ENCODE measurements around the gene LUC7L2.
"Not testable (repeated sequence)": the region's sequence is repeated elsewhere in the genome, so short reads cannot be mapped to it uniquely, and the experiment has no call there.

Gene LUC7L2

DNA sequence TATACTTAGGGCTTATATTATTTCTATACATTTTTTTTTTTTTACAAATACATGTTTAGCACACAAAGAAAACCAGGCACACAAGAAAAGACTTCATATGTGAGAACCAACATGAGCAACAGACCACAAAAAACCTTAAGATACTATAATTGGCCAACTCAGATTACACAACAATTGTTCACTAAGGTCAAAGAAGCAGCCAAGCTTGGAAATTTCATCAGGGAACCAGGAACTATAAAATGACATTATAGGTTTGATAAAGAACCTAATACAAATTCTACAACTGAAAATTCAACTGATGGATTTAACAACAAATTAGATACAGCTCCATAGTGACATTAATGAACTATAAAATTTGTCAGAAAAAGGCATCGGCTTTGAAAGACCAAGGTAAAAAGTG, 4.4 kb upstream of the LUC7L2 start:
- no peak for DNase-seq (ENCODE audit: low read depth in 2 of 2, low spot score in 1 of 2)

DNA sequence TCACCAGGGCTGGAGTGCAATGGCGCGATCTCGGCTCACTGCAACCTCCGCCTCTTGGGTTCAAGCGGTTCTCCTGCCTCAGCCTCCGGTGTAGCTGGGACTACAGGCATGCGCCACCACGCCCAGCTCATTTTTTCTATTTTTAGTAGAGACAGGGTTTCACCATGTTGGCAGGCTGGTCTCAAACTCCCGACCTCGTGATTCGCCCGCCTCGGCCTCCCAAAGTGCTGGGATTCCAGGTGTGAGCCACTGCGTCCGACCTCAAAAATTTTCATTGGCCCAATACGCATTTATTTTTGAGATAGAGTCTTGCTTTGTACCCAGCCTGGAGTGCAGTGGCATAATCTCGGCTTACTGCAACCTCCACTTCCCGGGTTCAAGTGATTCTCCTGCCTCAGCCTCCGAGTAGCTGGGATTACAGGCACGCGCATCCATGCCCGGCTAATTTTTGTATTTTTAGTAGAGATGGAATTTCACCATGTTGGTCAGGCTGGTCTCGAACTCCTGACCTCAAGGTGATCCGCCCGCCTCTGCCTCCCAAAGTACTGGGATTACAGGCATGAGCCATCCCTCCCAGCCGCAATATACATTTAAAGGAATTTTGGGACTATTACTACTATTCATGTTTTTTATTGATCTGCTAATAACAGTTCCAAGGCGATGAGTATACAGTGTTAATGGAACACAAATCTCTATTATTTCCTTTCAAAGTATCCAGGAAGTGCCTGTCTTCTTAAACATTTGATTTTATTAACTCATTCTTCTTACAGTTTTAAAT, 1.8 kb upstream of the LUC7L2 start:
- DNase-seq (ENCODE audit: low read depth in 2 of 2, low spot score in 1 of 2): not testable (repeated sequence)

DNA sequence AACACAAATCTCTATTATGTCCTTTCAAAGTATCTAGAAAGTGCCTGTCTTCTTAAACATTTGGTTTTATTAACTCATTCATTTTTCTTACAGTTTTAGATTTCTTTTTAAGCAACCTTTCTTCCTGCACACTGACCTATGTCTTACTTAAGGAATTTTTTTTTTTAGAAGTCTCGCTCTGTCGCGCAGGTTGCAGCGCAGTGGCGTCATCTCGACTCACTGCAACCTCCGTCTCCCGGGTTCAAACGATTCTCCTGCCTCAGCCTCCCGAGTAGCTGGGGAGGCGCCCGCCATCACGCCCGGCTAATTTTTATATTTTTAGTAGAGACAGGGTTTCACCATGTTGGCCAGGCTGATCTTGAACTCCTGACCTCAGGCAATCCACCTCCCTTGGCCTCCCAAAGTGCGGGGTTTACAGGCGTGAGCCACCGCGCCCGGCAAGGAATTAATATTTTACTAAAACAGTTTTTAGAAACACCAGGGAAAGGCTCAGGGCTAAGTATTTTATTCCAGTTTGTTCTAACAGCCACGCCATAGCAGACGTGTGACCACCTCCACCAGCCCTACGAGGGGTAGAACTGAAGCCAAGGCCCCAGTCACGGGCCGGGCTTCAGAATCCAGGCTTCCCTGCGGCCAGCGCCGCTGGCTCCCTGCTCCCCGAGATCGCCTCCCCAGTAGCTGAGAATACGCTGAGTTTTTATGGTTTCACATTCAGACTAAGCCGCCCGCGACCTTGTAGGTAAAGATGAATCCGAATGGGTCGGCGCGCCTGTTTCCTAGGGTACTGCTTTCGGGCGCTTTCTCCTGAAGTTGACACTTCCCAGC, 941 bp upstream of the LUC7L2 start:
- no peak for DNase-seq (ENCODE audit: low read depth in 2 of 2, low spot score in 1 of 2)

DNA sequence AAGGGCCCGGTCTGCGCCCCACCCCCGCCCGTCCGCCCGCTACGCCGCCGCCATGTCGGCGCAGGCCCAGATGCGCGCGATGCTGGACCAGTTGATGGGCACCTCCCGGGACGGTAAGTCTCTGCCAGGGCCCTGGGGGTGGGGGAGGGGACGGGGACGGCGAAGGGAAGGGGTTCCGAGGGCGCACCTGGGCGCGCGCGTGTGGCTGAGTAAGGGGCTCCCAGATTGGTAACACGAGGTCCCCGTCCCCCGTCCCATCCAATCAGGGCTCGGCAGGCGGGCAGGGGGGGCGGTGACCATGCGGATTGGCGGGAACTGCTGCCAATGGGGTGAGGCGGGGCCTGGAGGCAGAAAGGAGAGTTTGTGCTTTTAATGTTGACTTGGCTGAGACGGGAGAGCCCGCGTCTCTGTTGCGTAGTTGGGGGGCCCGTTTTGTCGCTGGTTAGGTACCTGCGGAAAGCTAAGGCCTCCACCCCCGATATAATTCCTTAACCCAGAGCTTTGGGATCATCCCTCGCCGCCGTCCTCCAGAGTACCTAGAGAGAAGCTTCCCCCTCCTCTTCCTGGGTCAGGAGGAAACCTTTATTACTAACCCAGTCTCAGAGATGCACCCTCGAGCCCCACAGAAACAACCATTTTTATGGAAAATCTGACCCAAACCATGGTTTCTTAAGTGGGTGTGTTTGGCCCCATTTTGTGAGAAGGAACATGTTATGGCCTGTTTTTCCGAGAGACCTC, 685 bp downstream of the LUC7L2 start:
- DNase-seq (ENCODE audit: low read depth in 2 of 2, low spot score in 1 of 2): peak; percentile 88 to 97

DNA sequence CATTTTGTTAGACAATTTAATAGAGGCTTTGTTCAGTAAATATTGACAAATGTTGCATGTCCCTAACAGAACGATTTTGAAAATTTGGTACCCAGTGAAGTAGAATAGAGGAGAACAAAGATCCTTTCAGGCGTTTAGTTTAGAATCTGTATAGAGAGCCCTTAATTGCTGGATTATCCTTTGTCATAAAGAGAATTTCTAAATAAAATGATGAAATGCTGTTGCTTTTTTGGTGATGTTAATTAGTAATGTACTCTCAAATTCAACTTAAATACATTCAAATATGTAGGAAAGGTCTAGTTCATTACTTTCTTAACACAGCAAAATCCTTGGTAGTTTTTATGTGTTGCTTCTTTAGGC, 1.2 kb downstream of the LUC7L2 start:
- no peak for DNase-seq (ENCODE audit: low read depth in 2 of 2, low spot score in 1 of 2)

DNA sequence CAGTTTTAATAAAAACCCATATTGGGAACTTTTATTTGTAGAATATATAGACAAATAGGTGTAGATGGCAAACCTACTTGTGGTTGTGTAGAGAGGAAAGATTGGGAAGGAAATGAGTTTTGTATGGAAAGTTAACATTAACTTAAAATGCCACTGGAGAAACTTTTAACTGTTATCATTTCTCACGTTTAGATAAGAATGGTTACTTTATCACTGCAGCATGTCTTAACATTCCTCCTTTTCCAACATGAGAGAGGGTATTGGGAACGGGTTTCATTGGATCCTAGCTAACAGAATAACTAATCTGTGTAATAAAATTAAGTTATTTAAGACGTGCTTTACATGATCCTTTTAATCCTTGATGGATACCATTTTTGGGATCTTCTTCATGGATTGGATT, 1.8 kb downstream of the LUC7L2 start:
- no peak for DNase-seq (ENCODE audit: low read depth in 2 of 2, low spot score in 1 of 2)

DNA sequence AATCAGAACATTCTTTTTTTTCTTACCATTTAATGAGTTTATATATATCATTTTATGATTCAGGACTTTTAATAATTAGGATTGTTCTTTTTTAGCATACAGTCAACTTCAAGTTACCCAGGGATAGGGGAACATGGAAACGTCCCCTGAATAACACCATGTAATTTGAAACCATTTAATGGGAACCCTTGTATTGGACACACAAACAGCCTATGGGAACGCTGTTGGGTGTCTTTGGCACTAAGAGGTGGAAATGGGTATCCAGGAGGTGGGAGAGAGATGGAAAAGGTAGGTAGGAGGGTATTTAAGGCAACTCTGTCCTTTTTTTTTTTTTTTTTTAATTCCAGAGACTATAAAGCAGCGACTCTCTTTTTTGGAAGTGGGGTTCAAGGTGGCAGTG, 2.6 kb downstream of the LUC7L2 start:
- DNase-seq (ENCODE audit: low read depth in 2 of 2, low spot score in 1 of 2): no peak

DNA sequence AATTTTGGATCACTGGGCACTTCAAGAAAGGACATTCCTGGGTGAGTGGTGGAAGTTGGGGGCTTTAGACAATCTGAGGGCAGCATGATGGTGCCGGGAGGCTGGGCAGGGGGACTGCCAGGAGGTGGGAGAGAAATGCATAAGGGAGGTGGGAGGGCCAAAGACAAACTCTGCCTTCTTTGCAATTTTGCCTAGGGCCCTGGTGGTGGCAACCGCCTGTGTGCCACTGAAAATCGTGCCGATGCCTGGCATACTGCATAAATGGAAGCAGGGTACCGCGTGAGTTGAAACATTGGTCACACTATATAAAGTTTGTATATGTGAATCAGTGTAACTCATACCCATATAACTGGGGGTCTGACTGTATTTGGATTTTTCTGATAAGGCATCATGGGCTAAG, 3.3 kb downstream of the LUC7L2 start:
- DNase-seq (ENCODE audit: low read depth in 2 of 2, low spot score in 1 of 2): no peak

DNA sequence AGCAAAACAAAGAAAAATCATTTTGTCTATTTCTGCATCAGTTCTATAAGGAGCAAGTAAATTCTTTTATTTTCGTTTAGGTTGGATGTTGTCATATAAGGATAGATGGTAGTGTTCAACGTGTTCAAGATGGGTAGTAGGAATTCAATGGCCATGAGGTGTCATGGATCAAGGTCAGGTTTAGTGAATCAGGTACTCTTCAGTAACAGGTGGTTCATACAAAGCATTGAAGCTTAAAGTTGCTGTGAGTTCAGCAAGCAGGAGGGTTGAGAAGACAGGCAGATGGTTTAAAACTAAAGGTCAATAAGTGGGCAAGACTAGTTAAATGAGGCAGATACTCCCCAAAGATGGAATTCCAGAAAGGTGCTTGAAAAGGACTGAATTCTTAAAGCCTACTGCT, 5.6 kb downstream of the LUC7L2 start:
- DNase-seq (ENCODE audit: low read depth in 2 of 2, low spot score in 1 of 2): no peak

DNA sequence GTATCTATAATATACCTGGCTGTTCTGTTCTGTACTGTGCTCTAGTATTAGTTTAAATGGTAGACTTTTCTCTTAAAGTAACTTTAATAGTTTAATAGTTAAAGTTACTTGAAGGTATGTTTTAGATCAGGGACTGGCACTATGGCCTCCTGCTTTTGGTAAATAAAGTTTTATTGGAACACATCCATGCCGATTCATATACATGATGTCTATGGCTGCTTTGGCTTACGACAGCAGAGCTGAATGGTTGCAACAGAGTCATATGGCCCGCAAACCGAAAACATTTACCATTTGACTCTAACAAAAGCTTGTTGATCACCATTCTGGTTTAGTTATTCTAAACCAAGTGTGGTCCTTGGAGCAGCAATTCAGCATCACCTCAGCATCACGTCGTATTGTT, 6.7 kb downstream of the LUC7L2 start:
- DNase-seq (ENCODE audit: low read depth in 2 of 2, low spot score in 1 of 2): no peak

DNA sequence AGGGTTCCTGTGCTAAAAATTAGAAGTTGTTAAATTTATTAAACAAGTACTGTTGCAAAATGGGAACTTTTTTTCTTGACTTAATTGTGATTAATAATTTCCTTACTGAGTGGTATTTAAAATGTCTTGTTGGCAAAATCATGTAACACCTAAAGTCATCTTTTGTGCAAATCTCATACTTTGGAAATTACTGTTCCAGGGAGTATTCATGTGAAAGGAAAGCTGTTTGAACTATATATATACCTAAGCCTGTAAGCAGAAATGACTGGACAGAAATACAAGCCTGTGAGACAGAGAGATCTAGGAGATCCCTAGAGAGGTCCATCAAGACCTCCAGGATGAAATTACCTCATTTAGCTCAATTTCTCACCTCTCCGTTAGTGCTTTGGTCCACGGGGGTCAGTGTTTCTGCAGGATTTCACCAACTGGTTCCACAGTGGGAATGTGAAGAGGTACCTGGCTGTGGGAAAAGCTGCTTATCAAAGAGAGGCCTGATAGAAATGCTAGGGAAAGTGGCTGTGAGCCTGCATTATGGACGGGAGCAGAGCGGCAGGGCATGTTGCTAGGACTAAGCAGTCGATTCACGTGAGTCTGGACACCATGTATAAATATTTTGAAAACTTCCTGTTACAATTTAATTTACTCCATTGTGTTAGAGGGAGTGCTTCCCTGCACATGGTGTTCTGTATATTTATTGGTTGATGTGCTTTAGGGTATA, 7.9 kb downstream of the LUC7L2 start:
- no peak for DNase-seq (ENCODE audit: low read depth in 2 of 2, low spot score in 1 of 2)

DNA sequence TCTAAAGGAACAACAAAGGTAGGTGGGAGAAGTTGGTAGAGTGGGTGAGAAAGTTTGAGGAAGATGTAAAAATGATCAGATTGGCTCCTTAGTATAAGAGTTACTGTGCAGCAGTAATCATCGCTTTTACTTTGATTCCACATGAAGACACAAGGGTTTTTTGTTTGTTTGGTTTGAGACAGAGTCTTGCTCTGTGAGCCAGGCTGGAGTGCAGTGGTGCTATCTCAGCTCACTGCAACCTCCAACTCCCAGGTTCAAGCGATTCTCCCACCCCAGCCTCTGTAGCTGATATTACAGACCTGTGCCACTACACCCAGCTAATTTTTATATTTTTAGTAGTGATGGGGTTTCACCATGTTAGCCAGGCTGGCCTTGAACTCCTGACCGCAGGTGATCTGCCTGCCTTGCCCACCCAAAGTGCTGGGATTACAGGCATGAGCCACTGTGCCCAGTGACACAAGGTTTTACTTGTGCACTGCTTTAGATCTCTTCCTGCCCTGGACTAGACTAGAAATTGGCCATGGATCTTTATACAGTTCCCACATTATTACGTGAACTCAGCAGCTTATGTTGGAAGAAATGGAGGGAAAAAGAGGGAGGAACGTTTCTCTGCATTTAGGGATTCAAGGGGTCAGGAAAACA, 10.7 kb downstream of the LUC7L2 start:
- DNase-seq (ENCODE audit: low read depth in 2 of 2, low spot score in 1 of 2): no peak

DNA sequence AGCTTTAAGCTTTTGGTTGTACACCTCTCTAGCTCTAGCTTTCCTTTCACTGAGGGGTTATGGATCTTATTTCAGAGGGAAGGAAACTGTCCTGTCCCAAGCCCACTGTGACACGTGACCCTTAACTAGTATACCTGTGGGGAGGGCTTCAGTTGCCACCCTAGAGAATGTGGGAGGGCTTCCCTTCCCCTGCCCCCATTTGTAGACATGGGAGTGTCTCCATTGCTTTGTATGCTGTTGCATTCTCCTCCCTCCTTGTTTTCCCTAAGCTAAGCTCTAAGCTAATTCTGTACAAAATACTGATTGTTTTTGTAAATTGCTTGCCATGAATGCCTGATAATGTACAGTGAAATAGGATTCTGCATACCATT, 11.2 kb downstream of the LUC7L2 start:
- DNase-seq (ENCODE audit: low read depth in 2 of 2, low spot score in 1 of 2): no peak

DNA sequence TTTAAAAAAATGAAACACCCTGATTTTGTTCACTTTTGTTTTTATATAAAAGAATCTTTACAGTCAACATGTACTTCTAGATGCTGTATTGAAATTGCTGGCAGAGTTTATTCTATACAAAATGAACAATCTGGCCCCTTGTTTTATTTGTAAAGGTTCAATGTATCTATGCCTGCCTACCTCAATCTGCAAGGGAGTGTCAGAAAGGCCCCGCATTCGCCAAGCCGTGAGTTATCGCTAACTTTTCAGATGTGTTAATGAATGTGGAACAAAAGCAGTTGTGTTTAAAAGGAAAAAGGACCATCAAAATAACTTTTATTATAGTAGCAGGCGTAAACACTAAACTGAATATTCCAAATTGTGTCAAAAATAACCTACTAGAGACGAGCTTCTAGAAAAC, 14.6 kb downstream of the LUC7L2 start:
- no peak for DNase-seq (ENCODE audit: low read depth in 2 of 2, low spot score in 1 of 2)

DNA sequence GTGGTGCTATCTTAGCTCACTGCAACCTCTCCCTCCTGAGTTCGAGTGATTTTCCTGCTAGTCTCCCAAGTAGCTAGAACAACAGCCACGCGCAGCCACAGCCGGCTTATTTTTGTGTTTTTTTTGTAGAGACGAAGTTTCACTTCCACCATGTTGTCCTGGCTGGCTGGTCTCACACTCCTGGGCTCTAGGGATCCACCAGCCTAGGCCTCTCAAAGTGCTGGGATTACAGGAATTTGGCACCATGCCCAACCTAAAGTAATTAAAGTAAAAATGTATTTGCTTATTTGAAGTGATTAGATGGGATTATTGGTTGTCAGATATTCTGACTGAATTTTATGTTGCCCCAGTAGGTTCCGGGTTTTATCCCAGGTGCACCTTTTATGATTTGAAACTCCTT, 22.7 kb downstream of the LUC7L2 start:
- no peak for DNase-seq (ENCODE audit: low read depth in 2 of 2, low spot score in 1 of 2)

DNA sequence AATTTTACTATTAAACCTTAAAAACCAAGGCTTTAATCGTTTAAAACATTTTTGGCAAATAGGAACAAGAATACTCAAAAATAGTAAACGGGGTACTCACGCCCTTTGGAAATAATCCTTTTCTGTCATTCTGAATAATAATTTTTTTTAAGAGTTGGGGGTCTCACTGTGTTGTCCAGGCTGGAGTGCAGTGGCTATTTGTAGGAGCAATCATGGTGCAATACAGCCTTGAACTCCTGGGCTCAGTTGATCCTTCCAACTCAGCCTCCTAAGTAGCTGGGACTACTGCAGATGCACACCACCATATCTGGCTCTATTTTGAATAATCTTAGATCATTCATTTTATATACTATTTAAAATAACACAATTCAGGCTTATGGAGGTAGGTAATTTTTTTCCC, 24.9 kb downstream of the LUC7L2 start:
- DNase-seq (ENCODE audit: low read depth in 2 of 2, low spot score in 1 of 2): no peak

DNA sequence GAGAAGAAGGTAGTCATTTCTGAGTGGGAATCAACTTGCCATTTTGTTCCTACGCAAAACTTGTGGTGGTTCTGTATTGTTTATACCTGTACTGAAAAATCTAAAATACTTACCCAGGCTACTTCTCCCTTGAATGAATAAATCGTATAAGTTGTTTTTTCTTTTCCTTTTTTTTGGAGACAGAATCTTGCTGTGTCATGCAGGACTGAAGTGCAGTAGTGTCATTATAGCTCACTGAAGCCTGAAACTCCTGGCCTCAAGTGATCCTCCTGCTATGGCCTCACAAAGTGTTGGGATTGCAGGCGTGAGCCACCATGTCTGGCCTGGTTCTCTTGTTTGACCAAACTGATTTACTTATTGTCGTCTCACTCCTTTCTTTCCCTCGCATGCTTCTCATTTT, 27.9 kb downstream of the LUC7L2 start:
- no peak for DNase-seq (ENCODE audit: low read depth in 2 of 2, low spot score in 1 of 2)

DNA sequence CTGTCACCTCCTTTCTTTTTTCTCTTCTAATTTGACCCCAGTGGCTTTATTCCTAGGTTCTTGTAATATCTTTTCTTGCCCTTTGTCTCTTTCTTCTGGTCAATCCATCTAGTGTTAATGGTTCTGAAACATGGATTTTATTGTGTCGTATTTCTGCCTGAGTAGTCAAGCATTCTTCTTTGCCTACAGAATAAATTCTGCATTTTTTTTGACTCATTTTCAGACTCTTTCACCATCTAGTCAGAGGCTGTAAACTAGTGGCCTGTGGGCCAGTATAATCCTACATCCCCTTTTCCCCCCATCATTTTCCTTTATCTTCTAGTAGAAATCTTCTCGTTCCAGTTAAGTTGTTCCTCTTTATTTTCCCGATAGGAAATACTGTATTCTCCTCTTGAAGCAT, 29.4 kb downstream of the LUC7L2 start:
- no peak for DNase-seq (ENCODE audit: low read depth in 2 of 2, low spot score in 1 of 2)

DNA sequence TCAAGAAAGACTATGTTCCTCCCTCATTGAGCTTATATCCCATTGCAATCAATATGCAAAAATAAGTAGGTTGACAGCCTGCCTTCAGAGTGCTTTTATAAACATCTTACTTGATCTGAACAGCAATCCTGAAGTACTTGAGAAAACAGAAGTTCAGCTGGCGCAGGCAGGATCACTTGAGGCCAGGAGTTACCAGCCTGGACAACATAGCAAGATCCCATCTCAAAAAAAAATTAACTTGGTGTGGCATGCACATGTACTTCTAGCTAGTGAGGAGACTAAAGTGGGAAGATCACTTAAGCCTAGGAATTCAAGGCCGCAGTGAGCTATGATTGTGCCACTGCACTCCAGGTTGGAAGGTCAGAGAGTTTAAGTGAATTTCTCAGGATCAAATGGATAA, 30.1 kb downstream of the LUC7L2 start:
- no peak for DNase-seq (ENCODE audit: low read depth in 2 of 2, low spot score in 1 of 2)

DNA sequence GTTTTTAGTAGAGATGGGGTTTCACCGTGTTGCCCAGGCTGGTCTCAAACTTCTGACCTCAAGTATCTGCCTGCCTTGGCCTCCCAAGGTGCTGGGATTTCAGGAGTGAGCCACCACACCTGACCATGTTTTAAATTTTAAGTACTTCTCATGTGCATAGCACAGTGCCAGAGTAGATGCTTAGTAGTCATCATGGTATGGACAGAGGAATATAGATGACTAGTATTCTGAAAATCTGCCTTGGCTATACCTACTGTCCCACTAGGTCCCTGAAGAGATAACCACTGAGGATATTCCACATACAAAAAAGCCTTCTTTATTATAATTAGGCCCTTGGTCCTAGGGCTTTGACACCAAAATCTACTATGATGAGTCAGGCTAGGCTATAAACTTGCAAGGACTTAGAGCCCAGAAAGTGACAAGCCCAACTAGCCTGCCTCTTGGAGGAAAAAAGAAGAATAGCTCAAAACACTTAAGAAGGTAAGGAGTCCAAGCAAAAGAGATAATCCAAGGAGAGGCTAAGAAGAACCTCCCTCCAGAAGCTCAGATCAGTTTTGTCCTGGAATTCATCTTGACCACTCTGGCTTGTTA, 34.0 kb downstream of the LUC7L2 start:
- no peak for DNase-seq (ENCODE audit: low read depth in 2 of 2, low spot score in 1 of 2)

DNA sequence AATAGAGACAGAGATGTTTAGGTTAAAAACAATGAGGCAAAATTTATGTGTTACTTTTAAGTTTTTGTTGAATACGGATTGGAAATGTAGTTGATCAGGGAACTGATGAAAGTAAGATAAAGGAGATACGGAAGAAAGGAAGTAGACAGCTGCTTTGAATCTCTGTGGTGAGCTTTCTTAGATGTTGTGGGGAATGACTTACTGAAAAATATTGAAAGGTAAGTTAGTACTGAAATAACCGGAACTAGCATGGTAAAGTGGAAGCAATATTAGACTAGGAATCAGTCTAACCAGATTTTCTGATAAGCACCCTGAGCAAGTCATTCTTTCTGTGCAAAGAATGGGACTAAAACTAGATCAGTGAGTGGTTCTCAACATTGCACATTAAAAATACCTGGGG, 34.8 kb downstream of the LUC7L2 start:
- DNase-seq (ENCODE audit: low read depth in 2 of 2, low spot score in 1 of 2): no peak
